SK-N-SH (cell line): Measurements from ENCODE around the gene RAPSN. TPM values are rescaled to one million over a fixed set of nuclear protein-coding genes. Genes with fewer than 3 reads are reported as not detected.

Experiments
- CTCF ChIA-PET: fragments of 300-600, 350-600 bp; formaldehyde crosslinking; extraction: SDS; loops from one replicate; lab custom pipeline; 2021; lab: Yijun Ruan, JAX
- POLR2A ChIA-PET: fragments of 350-600 bp; sonication (Branson Sonifier 250); formaldehyde crosslinking; extraction: SDS; loops from one replicate; lab custom pipeline; 2020; ENCODE audit warnings: antibody characterized with exemption, inconsistent platforms; lab: Yijun Ruan, JAX
- DNase-seq: peaks from one replicate; pipeline ENCODE4 v3.0.0; 2012
- H2AFZ ChIP-seq: fragments of 200-600 bp; sonication (generic); 2 replicates; pipeline ENCODE4 v1.8.1; 2016; ENCODE audit warnings: antibody characterized with exemption, mild to moderate bottlenecking, low read depth
- H3F3A ChIP-seq: fragments of 200-600 bp; sonication (generic); replicated peaks from 2 replicates; pipeline ENCODE3; 2016; ENCODE audit warnings: antibody characterized with exemption, mild to moderate bottlenecking; ENCODE audit not compliant: insufficient read depth
- H3K27ac ChIP-seq, 2 experiments: fragments of 200-500 bp in 1 of 2; fragments of 200-600 bp in 1 of 2; sonication (Bioruptor generic) in 1 of 2; sonication (generic), shearing (Covaris generic) in 1 of 2; 2 replicates each; pipeline versions ENCODE4 v1.5.1 to v1.6.1; 2014 to 2016; ENCODE audit warnings: low read depth in 2 of 2, inconsistent platforms in 1 of 2, low read length in 1 of 2, mild to moderate bottlenecking in 1 of 2, mixed read lengths in 1 of 2
- H3K27me3 ChIP-seq: fragments of 200-600 bp; sonication (generic), shearing (Covaris generic); 2 replicates; pipeline ENCODE4 v1.6.1; 2016; ENCODE audit warnings: mixed run types; ENCODE audit not compliant: insufficient read depth
- H3K36me3 ChIP-seq, 2 experiments: fragments of 200-500 bp in 1 of 2; fragments of 200-600 bp in 1 of 2; sonication (Bioruptor generic) in 1 of 2; sonication (generic) in 1 of 2; replicated peaks in 1 of 2; 2 replicates each; pipeline versions ENCODE3 to v1.5.1; 2014 to 2016; ENCODE audit warnings: low read length in 1 of 2, mild to moderate bottlenecking in 1 of 2; ENCODE audit not compliant: insufficient read depth in 2 of 2, control insufficient read depth in 1 of 2
- H3K4me1 ChIP-seq, 2 experiments: fragments of 200-500 bp in 1 of 2; fragments of 200-600 bp in 1 of 2; sonication (Bioruptor generic) in 1 of 2; sonication (generic), shearing (Covaris generic) in 1 of 2; 2 replicates each; pipeline versions ENCODE4 v1.5.1 to v1.6.1; 2014 to 2016; ENCODE audit warnings: low read depth in 1 of 2, low read length in 1 of 2, mixed run types in 1 of 2; ENCODE audit not compliant: insufficient read depth in 2 of 2, control insufficient read depth in 1 of 2
- H3K4me2 ChIP-seq: fragments of 200-600 bp; sonication (generic), shearing (Covaris generic); 2 replicates; pipeline ENCODE4 v1.6.1; 2017; ENCODE audit warnings: mixed run types
- H3K4me3 ChIP-seq, 2 experiments: fragments of 200-500 bp in 1 of 2; fragments of 200-600 bp in 1 of 2; sonication (Bioruptor generic) in 1 of 2; sonication (generic), shearing (Covaris generic) in 1 of 2; 2 replicates each; pipeline versions ENCODE4 v1.5.1 to v1.8.1; 2014 to 2016; ENCODE audit warnings: low read depth in 2 of 2, inconsistent platforms in 1 of 2, low read length in 1 of 2, mild to moderate bottlenecking in 1 of 2, mixed read lengths in 1 of 2, moderate library complexity in 1 of 2
- H3K79me2 ChIP-seq: fragments of 200-600 bp; sonication (generic); 2 replicates; pipeline ENCODE4 v1.8.1; 2017; ENCODE audit warnings: mild to moderate bottlenecking; ENCODE audit not compliant: insufficient read depth
- H3K9ac ChIP-seq: fragments of 200-600 bp; sonication (generic); 2 replicates; pipeline ENCODE4 v1.6.1; 2017; ENCODE audit warnings: mixed run types
- H3K9me2 ChIP-seq: fragments of 200-600 bp; sonication (generic); 2 replicates; pipeline ENCODE4 v1.6.1; 2017; ENCODE audit warnings: mixed run types
- H3K9me3 ChIP-seq: fragments of 200-600 bp; sonication (generic); 2 replicates; pipeline ENCODE4 v1.6.1; 2017; ENCODE audit warnings: mixed run types, mild to moderate bottlenecking, moderate library complexity
- H4K20me1 ChIP-seq: fragments of 200-600 bp; sonication (generic); 2 replicates; pipeline ENCODE4 v1.6.1; 2017; ENCODE audit warnings: mild to moderate bottlenecking, mixed run types; ENCODE audit not compliant: insufficient read depth
- CHD2 ChIP-seq: fragments of 150-350 bp; IDR thresholded peaks from 2 replicates; pipeline ENCODE4 v1.6.1; 2018; ENCODE audit warnings: low read length; ENCODE audit not compliant: partially characterized antibody
- FOXJ3 ChIP-seq: sonication (generic); formaldehyde crosslinking; IDR thresholded peaks from 2 replicates; pipeline ENCODE4 v1.5.1; 2020; ENCODE audit warnings: mild to moderate bottlenecking, missing genetic modification reagents
- MEF2A ChIP-seq: IDR thresholded peaks from 2 replicates; pipeline ENCODE4 v1.4.0; 2012; ENCODE audit warnings: low read depth, borderline replicate concordance
- MXI1 ChIP-seq: IDR thresholded peaks from 2 replicates; pipeline ENCODE4 v1.6.1; 2012; ENCODE audit warnings: mild to moderate bottlenecking, low read depth, low read length, improper control_type of control experiment
- NFIC ChIP-seq: IDR thresholded peaks from 2 replicates; pipeline ENCODE4 v1.4.0; 2012; ENCODE audit warnings: borderline replicate concordance
- POLR2AphosphoS5 ChIP-seq: IDR thresholded peaks from 2 replicates; pipeline ENCODE4 v1.6.1; 2012; ENCODE audit warnings: low read depth, low read length
- RFX5 ChIP-seq: IDR thresholded peaks from 2 replicates; pipeline ENCODE4 v1.6.1; 2012; ENCODE audit warnings: mild to moderate bottlenecking, improper control_type of control experiment, low read length
- WGBS: methylation state at CpG from one replicate; pipeline ENCODE4 v1.1.6; 2017; ENCODE audit warnings: low lambda C conversion rate; 5-methylcytosine and 5-hydroxymethylcytosine counted together
- polyA plus RNA-seq, 3 experiments: library from polyadenylated mRNA; depleted of rRNA; stranded (reverse); fragments of >200 nt; gene quantifications; 2 replicates each; pipeline ENCODE4 v1.2.3, GENCODE V29; 2012
- TF ChIP-seq, protein P1 (sequence below): IDR thresholded peaks from 2 replicates; pipeline ENCODE4 v1.4.0; 2012; ENCODE audit warnings: low read depth, borderline replicate concordance
- TF ChIP-seq, protein P2 (sequence below): IDR thresholded peaks from 2 replicates; pipeline ENCODE4 v1.4.0; 2012; ENCODE audit warnings: low read depth, borderline replicate concordance
- TF ChIP-seq, protein P3 (sequence below): fragments of 150-350 bp; IDR thresholded peaks from 2 replicates; pipeline ENCODE4 v1.6.1; 2016; ENCODE audit warnings: mild to moderate bottlenecking, low read depth, low read length
- TF ChIP-seq, protein P4 (sequence below): IDR thresholded peaks from 2 replicates; pipeline ENCODE4; 2012

Gene RAPSN
- polyA plus RNA-seq, 1 of the 3 experiments (the other 2 are of a cell fraction): 0.07 TPM

DNA sequence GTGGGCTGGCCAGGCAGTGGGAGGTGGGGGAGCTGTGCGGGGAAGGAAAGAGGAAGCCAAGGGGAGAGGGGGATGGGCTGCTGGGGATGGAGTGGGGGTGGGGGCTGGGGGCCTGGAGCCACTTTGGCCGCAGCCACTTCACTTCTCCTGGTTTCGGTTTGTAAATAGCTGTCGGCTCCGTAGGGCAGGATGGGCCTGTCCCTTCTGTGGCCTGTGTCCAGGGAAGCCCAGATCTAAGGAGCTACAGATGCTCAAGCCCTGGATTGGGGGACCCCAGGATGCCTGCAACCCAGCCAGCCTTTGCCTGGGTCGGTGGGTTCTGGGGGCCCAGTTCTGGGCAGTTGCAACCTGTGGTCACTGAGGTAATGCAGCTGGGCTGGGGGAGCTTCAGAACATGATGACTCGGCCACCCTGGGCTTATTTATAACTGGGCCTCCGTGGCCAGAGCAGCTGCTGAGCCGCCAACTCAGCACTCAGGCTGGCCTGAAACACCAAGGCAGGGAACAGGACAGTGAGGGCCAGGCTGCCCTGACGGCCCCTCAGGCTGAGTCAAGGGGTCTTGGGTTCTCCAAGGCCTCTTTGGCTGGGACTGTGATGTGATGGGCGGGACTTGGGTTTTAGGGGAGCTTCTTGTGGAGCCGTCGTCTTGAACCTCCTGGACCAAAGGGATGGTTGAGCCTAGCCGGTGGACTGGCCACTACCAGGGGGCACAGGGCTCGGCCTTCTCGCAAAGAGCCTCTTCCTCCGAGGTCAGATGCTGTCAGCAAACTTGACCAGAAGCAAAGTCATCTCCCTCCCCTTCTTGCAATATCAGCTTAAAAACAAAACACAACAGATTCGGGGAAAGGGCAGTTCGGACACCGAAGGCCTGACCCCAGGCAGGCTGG is 55.5 kb downstream of the RAPSN start:
- Histone ChIP-seq H3K4me2 (no peak overlapping the region), H3K9me3 (no peaks in the 10 kb centered on the region), H4K20me1 (no peaks in the 10 kb centered on the region), H3F3A (no peaks in the 10 kb centered on the region), H3K4me3 (no peak overlapping the region), H3K9ac (no peak overlapping the region), H2AFZ (peak overlapping the region; percentile 56; the same call in 1 of the 2 replicates), H3K27ac (no peak overlapping the region), H3K36me3 (no peaks in the 10 kb centered on the region), H3K79me2 (no peaks in the 10 kb centered on the region)
- ChIA-PET POLR2A (no interaction called here), CTCF (interaction anchor here (1.0 to 20.7 kb wide), 5 partner anchors 14 to 144 kb away, joined by 3 to 239 read pairs (median 5); partner anchors contain the start of gene ACP2)
- 93% methylated on average over 16 of the region's 20 CpGs for WGBS
- no peak for DNase-seq
- TF ChIP-seq, protein P1, sequence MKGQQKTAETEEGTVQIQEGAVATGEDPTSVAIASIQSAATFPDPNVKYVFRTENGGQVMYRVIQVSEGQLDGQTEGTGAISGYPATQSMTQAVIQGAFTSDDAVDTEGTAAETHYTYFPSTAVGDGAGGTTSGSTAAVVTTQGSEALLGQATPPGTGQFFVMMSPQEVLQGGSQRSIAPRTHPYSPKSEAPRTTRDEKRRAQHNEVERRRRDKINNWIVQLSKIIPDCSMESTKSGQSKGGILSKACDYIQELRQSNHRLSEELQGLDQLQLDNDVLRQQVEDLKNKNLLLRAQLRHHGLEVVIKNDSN: no peak
- TF ChIP-seq MXI1: no peak
- no peak for TF ChIP-seq RFX5
- no peak for TF ChIP-seq FOXJ3 (CRISPR knock-in tag)
- no peak for TF ChIP-seq NFIC
- TF ChIP-seq CHD2: no peak
- TF ChIP-seq, protein P2, sequence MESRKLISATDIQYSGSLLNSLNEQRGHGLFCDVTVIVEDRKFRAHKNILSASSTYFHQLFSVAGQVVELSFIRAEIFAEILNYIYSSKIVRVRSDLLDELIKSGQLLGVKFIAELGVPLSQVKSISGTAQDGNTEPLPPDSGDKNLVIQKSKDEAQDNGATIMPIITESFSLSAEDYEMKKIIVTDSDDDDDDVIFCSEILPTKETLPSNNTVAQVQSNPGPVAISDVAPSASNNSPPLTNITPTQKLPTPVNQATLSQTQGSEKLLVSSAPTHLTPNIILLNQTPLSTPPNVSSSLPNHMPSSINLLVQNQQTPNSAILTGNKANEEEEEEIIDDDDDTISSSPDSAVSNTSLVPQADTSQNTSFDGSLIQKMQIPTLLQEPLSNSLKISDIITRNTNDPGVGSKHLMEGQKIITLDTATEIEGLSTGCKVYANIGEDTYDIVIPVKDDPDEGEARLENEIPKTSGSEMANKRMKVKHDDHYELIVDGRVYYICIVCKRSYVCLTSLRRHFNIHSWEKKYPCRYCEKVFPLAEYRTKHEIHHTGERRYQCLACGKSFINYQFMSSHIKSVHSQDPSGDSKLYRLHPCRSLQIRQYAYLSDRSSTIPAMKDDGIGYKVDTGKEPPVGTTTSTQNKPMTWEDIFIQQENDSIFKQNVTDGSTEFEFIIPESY: no peak
- TF ChIP-seq MEF2A: no peak
- TF ChIP-seq POLR2AphosphoS5: no peak
- TF ChIP-seq, protein P3, sequence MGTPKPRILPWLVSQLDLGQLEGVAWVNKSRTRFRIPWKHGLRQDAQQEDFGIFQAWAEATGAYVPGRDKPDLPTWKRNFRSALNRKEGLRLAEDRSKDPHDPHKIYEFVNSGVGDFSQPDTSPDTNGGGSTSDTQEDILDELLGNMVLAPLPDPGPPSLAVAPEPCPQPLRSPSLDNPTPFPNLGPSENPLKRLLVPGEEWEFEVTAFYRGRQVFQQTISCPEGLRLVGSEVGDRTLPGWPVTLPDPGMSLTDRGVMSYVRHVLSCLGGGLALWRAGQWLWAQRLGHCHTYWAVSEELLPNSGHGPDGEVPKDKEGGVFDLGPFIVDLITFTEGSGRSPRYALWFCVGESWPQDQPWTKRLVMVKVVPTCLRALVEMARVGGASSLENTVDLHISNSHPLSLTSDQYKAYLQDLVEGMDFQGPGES: no peak
- TF ChIP-seq, protein P4, sequence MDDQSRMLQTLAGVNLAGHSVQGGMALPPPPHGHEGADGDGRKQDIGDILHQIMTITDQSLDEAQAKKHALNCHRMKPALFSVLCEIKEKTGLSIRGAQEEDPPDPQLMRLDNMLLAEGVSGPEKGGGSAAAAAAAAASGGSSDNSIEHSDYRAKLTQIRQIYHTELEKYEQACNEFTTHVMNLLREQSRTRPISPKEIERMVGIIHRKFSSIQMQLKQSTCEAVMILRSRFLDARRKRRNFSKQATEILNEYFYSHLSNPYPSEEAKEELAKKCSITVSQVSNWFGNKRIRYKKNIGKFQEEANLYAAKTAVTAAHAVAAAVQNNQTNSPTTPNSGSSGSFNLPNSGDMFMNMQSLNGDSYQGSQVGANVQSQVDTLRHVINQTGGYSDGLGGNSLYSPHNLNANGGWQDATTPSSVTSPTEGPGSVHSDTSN: no peak
- TF ChIP-seq, all 33 proteins: peak for 0
- Histone ChIP-seq H3K4me1 (peaks cover 0 to 4% of the 10 kb centered on the region in 2 experiments; a peak in 1 of 4 replicates), H3K9me2 (no peaks in the 10 kb centered on the region), H3K27me3 (no peaks in the 10 kb centered on the region)
